Fibroblast of lung (primary cell): ENCODE data around the gene SHLD2.
"Not testable (repeated sequence)": the region's sequence is repeated elsewhere in the genome, so short reads cannot be mapped to it uniquely, and the experiment has no call there.

Experiments used
- EZH2 ChIP-seq: IDR thresholded peaks from 2 replicates; pipeline ENCODE4 v1.5.1; 2012; ENCODE audit warnings: low read length, control low read depth, mild to moderate bottlenecking; ENCODE audit errors: missing control alignments
- TF ChIP-seq, protein P1 (sequence below), 2 donors: IDR thresholded peaks in 1 of 2; conservative IDR thresholded peaks in 1 of 2; 1 replicate in 1 of 2; 2 replicates in 1 of 2; pipeline ENCODE4 v1.5.1; 2011 to 2012; ENCODE audit warnings: low read length in 2 of 2, control low read depth in 1 of 2, inconsistent platforms in 1 of 2, low read depth in 1 of 2, mild to moderate bottlenecking in 1 of 2

DNA sequence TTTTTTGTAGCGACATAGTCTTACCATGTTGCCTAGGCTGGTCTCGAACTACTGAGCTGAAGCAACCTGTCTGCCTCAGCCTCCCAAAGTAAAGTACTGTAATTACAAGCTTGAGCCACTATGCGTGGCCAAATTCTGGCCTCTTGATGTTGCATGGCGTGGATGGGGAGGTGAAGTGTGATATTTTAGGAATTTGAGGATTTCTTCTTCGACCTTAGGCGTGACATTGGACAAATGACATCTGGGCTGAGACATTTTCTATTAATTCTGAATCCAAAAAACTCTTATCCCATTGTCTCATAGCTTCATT, 48.1 kb downstream of the SHLD2 start:
- TF ChIP-seq, protein P1, sequence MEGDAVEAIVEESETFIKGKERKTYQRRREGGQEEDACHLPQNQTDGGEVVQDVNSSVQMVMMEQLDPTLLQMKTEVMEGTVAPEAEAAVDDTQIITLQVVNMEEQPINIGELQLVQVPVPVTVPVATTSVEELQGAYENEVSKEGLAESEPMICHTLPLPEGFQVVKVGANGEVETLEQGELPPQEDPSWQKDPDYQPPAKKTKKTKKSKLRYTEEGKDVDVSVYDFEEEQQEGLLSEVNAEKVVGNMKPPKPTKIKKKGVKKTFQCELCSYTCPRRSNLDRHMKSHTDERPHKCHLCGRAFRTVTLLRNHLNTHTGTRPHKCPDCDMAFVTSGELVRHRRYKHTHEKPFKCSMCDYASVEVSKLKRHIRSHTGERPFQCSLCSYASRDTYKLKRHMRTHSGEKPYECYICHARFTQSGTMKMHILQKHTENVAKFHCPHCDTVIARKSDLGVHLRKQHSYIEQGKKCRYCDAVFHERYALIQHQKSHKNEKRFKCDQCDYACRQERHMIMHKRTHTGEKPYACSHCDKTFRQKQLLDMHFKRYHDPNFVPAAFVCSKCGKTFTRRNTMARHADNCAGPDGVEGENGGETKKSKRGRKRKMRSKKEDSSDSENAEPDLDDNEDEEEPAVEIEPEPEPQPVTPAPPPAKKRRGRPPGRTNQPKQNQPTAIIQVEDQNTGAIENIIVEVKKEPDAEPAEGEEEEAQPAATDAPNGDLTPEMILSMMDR (conservative IDR thresholded peaks at IDR 0.05 in 1 of 2, IDR thresholded peaks at IDR 0.05 in 1 of 2; ENCODE audit: low read depth in 1 of 2, low read length in 2 of 2) = not testable (repeated sequence)
- TF ChIP-seq EZH2 = not testable (repeated sequence)
